GM12878 (cell line): ENCODE measurements around the gene GAREM1.

ENCODE experiments used
- CBX5 ChIP-seq: sonication (generic); IDR thresholded peaks from 2 replicates; pipeline ENCODE4 v1.6.1; 2016; ENCODE audit warnings: low read depth, moderate library complexity, mild to moderate bottlenecking, inconsistent platforms
- EGR1 ChIP-seq, 2 experiments: IDR thresholded peaks; 1 replicate in 1 of 2; 2 replicates in 1 of 2; pipeline ENCODE4 v1.6.1; 2011 to 2012; ENCODE audit warnings: low read depth in 2 of 2, low read length in 2 of 2, borderline replicate concordance in 1 of 2, mild to moderate bottlenecking in 1 of 2, moderate library complexity in 1 of 2
- NFIC ChIP-seq: IDR thresholded peaks from 2 replicates; pipeline ENCODE4 v1.6.1; 2012; ENCODE audit warnings: low read depth, mild to moderate bottlenecking, inconsistent platforms, low read length, moderate library complexity
- SREBF1 ChIP-seq: IDR thresholded peaks from 2 replicates; pipeline ENCODE4 v1.6.1; 2012; ENCODE audit warnings: mild to moderate bottlenecking, low read length

DNA sequence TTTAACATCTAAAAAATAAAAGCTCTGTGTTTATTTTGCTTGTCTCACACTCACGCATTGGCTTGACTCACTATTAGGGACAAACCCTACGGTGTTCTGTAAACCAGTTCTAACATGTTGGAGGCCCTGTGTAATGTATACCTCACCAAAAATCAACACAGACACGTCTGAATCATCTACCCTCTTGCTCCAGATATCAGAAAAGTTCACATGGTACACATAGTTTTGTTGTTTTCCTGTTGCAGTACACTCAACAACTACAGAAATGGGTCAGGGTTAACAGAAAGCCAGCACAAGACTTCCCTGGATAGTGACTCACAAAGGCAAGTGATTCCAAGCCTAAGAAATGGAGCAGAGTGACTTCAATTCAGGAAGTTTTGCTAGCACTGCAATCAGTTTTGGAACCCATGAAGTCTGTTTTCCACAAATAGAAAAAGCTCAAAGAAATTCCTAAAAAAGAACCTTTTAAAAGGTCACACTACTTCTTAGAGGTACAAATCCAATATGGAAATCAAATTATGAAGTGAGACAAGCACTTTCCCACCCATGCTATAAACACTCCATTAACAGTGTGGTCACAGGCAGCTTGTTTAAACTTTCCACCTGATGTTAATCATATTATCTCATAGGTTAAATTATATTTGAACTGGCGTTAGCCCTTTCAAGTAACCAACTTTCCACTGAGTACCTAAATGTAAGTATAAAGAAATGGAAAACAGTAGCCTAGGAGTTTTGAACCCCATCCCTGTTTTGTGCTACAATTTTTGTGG, 87.4 kb downstream of the GAREM1 start:
- TF ChIP-seq SREBF1 (no peak), CBX5 (no peak), NFIC (no peak), EGR1 (IDR thresholded peaks at IDR 0.05; ENCODE audit: borderline replicate concordance in 1 of 2, low read depth in 2 of 2, low read length in 2 of 2) (no peak)
